HG03064 (cell line): ENCODE measurements around the gene CISH.

ENCODE experiments used
- ATAC-seq: cut with Tn5 transposase; IDR thresholded peaks from one replicate; pipeline ENCODE4 v1.9.1; 2021; ENCODE audit warnings: low read depth; ENCODE audit not compliant: unreplicated experiment

CISH gene

DNA sequence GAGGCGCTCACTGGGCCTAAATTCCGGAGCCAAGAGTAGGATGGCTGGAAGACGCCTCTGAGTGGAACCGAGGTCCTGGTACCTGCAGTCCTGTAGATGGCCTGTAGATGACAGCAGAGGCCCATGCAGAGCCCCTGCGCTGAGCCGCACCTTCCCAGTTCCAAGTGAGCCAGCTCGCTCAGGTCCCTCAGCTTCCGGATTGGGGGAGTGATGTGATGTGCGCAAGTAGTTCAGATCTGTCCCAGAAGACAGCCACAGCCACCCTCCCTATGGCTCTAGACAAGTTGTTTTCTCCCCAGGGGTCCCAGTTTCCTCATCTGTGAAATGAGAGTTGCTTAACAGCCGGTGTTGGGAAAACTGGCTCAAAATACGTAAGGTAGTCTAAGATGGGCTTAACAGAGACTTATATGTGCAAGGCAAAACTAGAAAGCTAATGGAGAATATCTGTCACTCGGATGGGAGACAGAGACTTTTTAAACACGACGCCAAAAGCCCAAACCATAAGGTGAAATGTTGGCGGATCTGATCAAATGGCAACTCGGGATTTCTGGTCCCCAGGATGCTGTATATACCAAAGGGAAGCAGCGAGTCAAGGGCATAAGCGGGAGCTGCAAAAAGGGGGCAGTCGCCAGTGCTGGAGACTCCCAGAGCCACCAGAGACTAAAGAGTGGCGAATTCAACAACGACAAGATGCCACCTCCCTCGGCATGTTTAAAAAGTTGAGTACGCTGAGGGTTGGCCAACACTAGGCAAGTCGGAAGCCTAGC is 4.6 kb upstream of the CISH start:
- ATAC-seq = no peak

DNA sequence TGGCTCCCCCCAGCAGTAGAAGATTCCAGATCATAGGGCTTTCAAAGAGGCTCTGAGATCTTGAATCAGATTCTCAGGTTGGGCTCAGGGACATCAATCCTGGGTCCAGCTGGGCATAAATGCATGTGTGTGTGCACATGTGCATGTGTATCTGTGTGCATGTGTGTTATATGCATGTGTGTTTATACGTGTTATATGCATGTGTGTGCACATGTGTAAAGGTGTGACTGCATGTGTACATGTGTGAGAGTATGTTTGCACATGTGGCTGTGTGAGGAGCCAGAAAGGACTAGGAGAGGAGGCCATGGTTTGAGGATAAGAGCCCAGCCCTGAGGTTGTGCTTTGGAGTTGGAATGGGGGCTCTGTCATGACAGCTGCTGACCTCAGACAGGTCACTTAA is 3.6 kb upstream of the CISH start:
- ATAC-seq = no peak

DNA sequence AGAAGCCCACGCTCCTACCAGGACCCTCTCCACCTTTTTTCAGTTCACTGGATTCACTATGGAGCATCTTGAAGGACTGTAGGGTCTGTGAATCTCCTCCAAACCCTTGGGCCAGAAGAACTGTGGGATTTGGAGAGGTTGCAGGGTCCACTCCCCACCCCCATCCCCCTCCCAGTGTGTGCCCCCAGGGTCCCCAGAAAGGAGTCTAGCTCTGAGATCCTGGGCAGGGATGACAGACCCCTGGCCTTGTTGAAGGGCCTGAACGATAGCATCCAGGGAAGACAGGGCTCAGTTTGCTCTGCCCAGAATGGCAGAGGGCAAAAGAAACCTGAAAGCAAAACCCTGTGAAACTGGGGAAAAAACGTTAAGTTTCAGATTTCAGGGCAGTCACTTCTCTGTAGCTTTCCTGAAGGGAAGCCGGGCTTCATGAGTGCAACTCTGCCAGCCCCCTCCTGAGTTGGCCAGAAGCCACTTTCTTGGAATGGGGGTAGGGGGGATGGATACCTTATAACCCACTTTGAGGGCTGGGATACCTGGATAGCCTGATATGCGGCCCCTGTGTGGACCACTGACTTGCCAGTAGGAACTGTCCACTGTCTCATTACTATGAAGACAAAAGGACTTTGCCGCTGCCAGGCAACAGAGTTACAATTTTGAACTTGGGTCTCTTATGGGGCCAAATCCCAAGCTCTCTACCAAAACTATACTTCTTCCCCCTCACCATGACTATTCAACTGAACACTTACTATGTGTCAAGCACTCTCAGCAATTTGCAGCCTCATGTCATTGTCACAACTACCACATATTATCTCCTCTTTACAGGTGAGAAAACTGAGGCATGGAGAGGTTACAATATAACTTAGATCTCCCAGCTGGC is 1.6 kb upstream of the CISH start:
- ATAC-seq = no peak

DNA sequence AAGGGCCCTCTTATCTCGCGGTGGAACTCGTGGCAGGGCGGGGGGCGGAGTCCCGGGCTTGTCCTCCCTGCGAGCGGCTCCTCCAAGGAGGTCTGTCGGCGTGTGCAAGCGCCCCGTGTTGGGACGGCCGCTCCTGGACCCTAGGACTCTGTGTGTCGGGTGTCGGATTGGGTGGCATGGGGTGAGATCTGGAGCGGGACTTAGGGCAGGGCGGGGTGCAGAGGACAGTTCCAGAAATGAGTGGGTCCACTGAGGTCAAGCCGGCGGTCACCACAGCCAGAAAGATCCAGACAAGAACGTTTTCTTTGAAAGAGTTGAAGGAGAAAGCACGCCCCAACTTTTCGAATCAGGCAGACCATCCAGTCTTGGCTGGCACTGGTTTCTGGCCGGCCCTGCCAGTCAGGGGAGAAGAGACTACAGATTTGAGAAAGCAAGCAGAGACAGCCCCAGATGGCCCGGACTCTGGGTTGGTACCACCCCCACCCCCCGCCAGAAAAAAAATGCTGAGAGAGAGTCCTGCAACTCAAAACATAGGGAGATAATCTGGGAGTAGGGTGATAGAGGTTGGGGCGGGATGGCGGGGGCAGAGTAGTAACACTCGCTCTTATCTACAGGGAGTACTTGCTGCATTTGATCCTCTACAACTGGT is 784 bp upstream of the CISH start:
- no peak for ATAC-seq

DNA sequence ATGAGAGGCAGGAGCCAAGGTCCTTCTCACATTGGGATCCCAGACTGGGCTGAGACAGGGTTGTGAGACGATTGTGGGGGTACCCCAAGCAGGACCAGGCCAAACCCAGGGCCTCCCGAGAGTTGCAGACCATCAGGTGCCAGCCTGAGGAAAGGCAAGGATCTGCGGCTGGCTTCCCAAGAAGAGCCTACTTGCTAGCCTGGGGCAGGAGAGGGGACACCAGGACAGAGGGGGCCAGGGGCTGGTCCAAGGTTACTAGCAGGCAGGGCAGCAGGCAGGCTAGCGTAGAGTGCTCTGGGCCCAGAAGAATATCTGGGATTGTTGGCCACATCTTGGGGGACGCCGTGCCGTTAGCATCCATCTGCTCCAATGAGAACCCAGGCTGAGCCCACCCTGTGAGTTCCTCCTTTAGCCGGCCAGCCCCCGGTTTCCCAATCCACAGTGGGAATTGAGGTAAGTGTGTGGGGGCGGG is 546 bp downstream of the CISH start:
- no peak for ATAC-seq

DNA sequence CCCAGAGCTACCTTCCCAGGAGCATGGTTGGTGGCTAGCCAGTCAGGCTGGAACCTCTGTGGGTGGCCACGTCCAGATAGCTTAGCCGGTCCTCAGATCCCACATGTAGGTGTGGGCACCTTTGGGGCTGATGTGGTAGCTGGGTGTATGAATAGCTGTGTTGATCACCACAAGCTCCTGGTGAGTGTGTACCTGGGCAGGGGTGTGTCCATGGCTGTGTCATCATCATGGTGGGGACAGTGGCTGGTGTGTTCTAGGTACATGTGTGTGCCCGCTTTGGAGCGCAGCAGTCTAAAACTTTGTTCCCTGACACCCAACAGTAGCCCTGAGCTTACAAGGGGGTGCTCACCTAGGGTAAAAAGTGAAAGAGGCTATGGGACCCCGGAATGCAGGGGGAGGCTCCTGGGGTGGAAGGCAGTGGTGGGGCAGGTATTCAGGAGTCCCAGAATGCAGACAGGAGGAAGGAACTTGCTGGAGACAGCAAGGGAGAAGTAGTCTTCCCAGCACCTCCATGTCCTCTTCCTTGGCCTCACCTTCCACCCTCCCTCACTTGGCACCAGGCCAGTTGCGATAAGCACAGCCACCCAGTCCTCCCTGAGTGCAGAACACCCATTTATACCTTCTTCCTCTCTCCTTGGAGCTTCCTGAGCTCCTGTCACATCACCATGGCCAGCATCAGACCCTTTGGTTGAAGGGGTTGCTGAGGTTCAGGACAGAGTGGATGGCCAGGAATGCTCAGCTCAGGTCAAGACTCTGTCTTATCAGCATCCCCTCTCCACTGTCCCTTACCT is 1.2 kb downstream of the CISH start:
- ATAC-seq = no peak

DNA sequence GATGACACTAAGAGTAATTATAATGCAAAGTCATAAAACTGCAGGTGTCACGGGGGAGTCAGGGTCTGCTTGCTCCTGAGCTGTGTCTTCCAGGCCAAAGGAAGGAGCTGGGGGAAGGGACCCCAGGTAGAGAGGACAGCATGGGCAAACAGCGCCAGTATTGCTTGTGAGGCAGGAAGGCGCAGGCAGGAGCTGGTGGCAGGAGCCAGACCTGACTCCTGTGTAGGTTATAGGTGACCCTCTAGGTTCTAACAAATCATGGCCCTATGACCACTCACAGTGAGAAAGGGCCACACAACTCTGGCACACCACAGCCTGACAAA is 1.9 kb downstream of the CISH start:
- ATAC-seq = no peak

DNA sequence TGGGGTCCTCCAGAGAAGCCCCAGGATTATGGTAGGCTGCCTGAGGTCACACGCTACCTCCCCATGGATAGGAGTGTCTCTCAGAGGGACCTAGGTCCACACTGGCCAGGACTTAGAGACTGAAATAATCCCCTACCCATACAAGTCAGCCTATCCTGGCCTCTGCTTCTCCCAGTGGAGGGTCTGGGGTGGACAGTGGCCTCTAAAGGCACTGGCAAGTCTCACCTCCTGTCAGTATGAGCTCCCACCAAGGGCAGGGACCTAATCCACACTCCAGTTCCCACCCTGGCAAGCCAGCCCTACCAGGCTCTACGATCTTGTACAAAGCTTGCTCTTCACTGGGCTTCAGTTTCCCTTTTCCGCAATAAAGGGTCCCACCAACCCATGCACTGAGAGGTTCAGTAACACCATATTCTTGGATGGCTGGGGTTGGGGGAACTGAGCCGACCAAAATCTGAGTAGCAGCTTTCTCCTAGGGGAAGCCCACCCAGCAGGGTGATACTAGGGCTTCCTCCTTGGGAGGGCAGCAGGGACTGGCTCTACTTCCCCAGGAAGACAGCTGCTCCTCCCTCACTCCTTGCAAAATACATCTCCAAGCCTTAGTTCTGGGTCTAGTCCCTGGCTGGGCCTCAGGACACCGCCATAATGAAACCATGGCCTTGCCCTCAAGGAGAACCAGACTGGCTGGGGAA is 2.4 kb downstream of the CISH start:
- ATAC-seq = no peak

DNA sequence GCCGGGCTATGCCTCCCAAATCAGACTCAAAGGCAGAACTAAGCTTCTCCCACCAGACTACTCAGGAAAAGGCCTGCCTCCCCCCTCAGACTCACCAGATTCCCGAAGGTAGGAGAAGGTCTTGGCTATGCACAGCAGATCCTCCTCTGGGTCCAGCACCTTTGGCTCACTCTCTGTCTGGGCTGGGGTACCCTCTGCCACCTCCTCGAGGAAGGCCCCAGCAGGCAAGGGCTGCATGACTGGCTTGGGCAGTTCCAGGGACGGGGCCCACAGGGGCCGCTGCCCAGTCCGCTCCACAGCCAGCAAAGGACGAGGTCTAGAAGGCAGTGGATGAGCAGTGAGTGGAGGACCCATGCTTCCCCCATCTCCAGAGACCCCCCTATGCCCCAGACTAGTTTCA is 3.3 kb downstream of the CISH start:
- ATAC-seq = no peak

DNA sequence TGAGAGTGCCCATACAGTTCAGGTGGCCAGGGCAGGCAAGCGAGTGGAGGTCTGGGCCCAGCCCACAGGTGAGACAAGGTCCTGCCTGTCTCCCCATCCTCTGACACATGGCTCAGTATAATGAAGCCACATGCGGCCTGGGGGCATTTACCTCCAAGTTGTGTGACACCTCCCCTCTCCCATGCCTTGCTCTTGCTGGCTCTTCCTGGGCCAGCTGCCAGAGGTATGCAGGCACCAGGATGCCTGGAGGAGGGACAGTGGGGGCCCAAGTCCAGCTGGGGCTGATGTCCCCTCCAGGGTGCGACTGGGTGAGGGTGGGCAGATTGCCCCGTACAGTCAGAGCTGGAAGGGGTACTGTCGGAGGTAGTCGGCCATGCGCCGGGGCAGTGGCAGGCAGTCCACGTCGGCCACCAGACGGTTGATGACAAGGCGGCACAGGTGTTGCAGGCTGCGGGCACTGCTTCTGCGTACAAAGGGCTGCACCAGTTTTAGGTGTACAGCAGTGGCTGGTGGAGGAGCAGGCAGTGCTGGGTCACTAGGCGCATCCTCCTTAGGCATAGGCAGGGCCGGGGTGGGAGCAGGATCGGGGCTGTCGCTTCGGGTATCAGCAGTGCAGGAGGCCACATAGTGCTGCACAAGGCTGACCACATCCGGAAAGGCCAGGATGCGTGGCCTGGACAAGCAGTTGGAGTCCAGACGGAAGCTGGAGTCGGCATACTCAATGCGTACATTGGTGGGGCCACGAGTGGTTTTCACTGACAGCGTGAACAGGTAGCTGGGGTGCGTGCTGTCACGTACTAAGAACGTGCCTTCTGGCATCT is 4.1 kb downstream of the CISH start:
- ATAC-seq = no peak

DNA sequence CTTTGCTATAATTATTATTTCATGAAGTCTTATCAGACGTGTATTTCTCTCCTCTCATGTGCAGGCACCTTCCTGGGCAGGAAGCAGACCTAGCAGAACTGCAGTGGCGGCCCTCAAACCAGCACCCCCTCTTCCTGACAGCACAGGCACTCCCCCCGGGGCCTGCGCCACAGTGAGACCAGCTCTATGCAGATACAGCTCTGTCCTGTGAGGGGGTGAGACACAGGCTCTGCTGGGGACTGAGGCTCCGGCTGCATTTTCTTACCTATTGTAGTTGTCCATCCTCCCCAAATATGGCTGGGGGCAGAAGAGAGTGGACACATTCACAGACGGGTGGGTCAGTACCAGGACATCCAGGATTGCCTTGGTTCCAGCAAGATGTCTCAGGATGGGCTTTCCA is 5.0 kb downstream of the CISH start:
- no peak for ATAC-seq

DNA sequence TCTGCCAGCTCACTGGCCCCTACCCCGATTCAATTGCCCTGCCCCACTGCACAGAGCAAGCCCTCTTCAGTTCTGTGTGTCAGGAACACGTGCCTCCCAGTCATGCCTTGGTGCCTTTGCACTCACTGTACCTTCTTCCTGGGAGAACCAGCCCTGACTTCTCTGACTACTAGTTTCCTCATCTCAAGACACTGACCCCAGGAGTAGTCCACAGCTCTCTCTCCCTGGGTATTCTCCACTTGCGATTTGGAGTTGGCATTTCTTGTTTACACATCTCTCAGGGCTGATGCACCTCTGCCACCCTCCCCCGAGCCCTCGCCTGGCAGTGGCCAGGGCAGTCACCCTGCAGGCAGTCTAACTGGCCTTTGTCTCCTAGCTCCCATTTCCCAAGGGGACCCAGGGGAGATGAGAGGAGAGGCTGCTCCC is 5.7 kb downstream of the CISH start:
- no peak for ATAC-seq

DNA sequence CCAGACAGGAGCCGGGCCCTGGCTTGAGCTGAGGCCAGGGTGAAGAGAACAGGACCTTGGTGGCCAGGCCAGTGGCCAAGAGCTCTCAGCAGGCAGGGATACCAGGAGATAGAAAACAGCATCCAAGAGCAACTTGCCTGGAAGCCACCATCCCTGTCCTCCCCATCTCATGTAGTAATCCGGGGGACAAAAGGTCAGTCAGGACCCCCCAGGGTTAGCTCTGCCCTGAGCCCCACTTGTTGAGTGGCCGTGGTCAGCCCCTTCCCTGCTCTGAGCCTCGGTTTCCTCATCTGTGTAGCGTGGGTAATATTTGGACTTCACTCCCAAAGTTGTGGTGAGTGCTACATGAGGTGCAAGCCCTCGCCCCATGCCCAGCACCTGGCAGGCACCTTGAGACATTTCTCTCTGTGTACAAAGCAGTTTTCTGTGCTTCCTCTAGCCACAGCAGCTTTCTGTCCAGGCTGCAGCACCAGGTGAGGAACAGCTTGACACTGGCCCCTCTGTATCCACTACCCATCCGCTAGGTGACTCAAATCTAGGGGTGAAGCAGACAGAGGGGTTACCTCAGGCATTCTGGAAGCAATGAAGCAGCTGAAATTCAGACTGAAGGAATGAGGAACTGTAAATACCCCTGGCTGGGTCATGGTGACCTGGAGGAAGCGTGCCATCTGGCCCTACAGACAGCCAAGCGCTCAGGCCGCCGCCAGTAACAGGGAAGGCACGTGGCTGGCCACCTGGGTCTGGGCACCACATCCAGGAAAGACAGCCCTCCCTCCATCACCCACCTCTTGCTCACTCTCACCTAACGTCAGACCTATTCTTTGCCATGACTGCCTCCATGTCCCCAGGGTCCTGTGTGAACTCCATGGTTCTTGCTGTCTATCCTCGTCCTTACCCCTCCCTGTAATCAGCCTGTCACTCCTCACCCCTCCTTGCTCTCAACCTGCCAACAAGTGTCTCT is 6.7 kb downstream of the CISH start:
- no peak for ATAC-seq

DNA sequence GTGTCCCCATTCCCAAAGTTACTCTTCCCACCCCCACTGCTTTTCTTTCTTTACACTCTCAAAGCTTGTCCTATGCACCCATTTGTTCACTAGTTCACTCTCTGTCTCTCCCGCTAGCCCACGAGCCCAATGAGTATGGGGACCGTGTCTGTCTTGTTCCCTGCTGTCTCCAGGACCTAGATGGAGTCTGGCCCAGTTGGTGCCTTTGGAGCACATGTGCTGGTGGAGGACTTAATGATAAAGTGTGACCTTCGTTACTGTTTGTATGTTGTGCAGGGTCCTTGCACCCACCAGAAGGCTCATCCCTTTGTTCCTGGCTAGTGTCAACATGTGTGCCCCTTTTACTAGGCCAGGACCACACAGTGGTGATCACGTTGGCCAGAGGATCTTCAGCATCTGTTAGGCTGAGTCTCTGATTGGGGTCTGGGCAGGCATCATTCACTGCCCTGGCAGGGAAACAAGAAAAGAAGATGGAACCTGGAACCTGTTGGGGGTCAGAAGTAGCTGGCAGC is 7.4 kb downstream of the CISH start:
- no peak for ATAC-seq

DNA sequence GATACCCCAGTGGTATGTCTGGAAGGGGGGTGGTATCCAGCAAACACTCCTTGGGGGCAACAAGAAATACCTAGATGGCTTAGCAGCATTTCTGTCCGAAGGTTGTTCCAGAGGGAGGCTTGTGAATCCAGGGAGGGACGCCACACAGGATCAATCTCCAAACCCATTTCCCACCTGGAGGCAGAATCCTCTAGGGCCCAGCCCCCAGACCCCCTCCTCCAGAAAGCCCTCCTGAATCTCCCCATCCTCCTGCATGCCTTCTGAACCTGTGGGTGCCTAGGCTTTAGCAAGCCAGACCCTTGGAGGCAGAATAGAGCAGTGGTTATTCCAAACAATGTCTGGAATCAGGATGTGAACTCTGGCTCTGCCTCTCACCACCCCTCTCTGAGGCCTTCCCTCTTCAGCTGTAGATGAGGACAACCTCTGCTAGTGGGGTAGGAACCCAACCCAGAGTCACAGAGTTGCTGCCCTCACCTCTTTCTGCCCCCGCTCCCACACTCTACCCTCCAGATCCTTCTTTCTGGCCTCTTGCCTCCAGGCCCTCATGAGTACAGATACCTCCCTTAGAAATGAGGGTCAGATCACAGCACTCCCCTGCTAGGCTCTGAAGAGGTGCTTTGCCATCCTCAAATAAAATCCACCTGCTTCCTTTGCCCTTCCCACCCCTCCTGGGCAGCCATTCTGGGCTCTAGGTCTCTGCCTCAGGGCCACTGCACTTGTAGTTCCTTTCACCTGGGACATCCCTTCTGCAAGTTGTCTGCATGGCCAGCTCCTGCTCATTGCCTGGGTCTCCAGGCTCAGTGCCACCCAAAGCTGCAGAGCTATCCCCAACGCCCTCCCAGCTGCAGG is 8.1 kb downstream of the CISH start:
- ATAC-seq = no peak

DNA sequence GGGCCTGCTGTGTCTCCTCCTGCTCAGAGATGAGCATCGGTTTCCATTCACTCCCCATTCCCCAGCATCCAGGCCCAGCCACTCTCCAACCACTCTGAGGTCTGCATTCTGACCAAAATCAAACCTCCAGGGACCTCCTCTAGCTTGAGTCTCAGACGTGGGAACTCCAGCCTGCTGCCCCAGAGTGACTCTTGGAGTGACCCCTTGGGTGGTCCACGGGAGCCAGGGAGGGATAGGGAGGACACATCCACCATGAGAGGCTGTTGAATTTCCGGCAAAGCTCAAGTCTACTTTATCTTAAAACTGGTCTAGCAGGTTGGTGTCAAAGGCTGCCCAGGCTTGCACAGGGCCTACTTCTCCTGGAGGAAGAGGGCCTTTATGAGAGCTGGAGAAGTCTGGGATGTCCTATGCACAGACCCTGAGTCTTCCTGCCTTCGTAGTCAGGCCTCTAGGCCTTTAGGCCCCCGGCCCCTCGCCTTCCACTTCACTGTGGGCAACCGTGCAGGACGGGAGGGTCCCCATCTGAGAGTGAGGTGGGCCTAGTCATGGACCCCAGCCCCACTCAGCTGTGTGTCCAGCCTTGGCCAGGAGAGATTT is 8.9 kb downstream of the CISH start:
- ATAC-seq = no peak
